Measurements from ENCODE around the gene CADM2.

- no peak for TF ChIP-seq CTCF (IDR thresholded peaks at IDR 0.05)
- no peak for TF ChIP-seq POLR2A (IDR thresholded peaks at IDR 0.05)
These were observed 301.0 kb downstream of the CADM2 start for GRCh38 chr3:85259748-85260147.
